ENCODE measurements around the gene ONECUT3.
"Not testable (repeated sequence)": the region's sequence is repeated elsewhere in the genome, so short reads cannot be mapped to it uniquely, and the experiment has no call there.

The ONECUT3 gene

DNA sequence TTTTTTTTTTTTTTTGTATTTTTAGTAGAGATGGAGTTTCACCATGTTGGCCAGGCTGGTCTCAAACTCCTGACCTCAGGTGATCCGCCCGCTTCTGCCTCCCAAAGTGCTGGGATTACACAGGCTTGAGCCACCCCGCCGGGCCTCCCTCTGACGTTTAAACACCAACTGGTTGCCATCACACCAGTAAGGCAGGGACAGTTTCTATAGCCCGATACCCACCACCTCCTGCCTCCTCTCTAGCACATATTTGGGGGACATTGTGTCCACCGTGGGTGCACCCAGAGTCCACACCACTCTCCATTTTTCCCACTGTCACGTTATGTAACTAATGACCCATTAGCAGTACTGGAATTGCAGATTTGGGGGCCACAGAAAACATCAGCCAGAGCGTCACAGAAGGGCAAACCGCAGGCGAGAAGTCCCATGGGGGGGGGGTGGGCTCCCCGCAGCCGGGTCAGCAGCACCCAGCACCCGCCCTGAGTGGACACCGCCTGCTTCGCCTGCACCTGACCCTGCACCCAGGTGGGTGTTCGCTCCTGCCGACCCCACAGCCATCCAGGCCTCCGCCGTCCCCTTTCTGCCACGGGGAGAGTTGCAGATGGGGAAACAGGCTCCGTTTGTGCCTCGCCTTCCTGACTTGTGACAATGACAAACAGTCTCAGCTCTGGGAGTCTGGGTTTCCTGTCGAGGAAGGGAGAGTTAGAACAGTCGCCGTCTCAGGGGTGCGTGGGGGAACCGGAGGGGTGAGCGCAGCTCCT lies 3.6 kb downstream of the ONECUT3 start:
- DNase-seq: no peak

DNA sequence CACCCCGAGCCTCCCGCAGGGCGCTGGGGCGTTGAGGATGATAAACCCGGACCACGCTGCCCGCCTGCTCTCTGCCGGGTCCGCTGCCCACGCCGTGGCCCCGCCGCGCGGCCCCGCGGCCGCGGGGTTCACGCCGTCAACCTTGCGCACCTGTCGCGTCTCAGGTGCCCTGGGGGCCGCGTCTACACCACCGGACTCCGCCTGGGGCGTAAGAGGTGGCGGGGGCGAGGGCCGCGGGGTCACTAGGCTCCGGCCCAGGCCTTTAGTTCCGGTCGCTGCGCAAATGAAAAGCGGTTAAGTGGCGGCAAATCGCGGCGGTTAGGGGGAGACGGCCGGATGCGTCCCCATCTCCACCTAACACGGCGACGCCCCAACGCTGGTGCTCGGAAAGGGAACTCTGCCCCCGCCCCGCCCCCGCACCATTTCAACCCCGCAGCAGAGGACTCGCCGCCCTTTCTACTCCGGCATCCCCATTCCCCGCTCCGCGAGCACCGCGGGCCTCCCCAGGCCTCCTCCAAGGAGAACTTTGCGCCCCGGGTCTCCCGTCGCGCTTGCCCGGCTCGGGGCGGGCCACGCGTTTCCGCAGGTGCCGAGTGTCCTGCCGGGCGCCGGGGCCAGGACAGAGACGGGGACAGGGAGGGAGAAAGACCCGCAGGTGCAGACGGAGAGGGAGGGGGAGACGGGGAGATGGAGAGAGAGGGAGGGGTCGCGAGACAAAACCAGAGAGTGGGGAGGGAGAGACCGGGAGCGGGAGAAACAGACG lies 4.3 kb downstream of the ONECUT3 start:
- no peak for DNase-seq

DNA sequence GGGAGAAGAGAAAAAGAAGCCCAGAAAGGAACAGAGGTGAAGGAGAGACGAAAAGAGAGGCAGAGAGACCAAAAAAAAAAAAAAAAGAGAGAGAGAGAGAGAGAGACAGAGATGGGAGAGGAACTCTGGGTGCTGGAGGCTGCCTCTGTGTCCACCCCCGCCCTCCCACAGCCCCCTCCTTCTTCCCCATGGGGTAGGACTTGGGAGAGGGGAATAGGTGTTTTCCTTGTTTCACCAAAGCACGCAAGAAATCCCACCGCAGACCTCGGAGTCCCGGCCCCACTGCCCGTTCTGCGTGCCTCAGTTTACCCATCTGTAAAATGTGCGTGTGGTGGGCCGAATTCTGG lies 4.9 kb downstream of the ONECUT3 start:
- no peak for DNase-seq

DNA sequence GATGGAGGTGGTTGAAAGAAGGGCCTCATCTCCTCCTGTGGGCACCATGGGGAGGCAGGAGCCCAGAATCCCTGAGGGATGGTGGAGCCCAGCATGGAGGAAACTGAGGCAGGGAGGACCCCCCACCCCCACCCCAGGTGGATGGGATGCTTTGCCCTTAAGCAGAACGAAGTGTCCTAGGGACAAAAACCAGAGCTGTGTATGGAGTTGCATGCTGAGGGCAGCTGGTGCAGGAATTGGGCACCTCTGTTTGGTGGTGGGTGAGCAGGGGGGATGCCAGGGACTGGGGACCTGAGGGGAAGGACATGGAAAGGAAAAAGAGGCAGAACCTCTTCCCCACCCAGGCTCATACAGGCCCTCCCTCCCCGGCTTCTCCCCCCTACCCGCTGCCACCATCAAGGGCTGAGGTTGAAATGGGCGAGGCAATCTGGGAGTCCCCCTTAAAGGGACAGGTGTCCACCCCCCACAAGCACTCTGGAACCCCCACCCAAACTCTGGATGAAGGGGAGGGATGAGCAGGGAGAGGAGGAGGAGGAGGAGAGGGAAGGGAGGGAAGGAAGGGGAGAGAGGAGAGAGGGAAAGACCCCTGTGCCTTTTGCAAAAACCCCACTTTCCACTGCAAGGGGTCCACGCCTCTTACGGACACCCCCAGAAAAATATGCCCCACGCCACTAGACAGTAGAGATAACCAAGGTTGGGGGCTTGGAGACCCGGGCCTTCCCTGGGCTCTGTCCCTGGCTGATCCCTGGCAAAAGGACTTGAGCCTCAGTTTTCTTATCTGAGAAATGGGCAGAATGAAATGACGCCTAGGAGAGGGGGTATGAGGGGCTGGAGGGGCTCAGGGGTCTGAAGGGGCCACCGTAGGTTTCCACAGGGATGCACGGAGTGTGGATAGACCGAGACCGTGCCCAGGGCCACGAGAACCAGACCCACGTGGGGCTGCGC lies 5.9 kb downstream of the ONECUT3 start:
- no peak for DNase-seq

DNA sequence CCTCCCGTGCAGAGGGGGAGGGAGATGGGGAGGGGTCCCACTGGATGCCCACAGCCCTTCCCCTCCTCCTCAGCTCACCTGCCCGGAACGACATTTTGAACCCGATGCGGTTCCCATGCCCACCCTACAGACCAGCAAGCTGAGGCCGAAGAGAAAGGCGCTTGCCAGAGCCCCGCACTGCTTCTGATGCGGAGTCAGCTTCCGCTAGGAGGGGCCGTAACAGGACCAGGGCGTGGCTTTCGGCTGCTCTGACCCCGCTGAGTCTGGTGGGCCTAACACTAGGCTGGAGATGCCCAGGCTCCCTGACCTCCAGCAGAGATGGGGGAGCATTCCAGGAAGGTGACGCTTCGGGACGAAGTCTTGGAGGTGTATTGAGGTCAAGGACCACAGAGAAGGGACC lies 6.7 kb downstream of the ONECUT3 start:
- no peak for DNase-seq

DNA sequence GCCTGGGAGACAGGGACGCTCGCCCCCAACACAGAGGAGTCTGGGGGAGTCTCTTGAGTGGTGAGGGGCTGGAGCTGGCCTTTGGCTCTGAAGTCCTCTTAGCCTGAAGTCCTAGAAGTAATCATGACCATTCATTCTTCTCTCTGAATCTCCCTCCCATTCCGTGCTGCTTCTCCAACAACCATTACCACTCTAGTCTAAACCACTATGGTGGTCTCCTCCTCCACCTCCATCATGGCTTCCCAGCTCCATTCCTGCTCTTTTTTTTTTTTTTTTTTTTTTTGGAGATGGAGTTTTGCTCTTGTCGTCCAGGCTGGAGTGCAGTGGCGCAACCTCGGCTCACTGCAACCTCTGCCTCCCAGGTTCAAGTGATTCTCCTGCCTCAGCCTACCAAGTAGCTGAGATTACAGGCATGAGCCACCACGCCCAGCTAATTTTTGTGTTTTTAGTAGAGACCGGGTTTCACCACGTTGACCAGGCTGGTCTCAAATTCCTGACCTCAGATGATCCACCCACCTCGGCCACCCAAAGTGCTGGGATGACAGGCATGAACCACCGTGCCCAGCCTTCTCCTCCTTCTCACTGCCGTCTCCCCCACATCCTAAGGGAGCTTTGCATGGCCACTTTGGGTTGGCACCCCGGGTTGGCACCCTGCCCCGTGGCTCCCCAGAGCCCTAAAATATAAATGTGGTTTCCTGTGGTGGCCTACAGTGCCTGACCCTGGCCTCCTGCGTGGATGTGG lies 7.7 kb downstream of the ONECUT3 start:
- DNase-seq: not testable (repeated sequence)

DNA sequence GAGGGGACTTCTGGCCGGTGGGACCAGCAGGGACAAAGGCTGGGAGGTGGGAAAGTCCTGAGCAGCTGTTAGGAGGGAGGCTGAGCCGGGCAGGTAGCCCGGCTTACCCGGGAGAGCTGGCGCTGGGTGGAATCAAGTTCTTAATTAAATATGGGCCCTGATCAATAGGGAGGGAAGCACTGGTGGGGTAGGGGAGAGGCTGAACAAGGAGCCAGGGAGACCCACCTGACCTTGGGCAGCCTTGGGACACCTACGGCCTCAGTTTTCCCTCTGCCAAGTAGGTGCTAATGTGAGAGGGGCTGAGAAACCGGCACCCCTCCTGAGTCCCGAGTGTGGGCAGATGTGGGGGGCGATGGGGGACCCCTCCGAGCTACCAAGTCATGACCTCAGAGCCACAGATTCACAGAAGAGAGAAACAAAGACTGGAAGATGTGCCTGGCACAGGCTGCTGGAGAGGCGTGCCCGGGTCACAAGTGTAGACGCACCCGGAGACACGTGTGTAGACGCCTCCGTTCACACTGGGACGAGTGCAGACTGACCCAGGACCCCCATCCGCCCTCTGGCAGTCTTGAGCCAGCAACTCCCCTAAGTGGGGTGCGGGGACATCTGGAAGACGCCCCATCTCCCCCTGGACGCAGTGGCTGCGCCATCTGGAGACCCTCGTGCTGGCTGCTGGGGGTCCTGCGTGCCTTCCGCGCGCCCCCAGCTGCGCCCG lies 8.4 kb downstream of the ONECUT3 start:
- DNase-seq: no peak

DNA sequence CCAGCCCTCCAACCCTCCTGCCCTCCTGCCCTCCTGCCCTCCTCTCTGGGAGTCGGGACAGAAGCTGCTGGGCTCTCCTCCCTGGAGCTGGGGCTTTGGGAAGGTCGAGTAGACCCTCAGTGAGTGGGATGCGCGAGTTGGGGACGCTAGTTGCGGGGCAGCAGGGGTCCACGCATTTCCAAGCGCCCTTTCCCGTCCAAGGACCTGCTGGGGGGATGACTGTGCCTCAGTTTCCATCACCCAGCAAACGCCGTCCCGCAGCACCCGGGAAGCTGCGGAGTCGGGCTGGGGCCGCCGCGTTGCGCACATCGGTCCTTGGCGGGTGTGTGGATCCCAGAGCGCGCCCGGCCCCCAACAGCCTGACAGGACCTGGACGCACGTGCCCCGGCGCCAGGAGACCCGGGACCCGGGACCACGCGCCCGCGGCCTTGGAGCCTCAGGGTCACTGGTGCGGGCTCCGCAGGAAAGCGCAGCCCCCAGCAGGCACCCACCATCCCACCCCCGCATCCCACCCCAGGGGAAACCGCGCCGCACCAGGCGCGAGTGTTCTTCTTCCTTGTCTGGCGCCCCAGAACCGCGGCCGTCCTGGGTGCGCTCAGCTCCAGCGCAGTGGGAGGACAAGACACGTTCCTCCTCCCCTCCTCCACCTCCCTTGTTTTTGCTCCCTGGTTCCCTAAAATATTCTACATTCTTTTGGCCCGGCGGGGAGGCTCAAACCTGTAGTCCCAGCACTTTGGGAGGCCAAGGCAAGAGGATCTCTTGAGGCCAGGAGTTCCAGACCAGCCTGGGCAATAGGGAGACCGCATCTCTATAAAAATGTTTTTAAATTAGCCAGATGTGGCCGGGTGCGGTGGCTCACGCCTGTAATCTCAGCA lies 9.2 kb downstream of the ONECUT3 start:
- no peak for DNase-seq

DNA sequence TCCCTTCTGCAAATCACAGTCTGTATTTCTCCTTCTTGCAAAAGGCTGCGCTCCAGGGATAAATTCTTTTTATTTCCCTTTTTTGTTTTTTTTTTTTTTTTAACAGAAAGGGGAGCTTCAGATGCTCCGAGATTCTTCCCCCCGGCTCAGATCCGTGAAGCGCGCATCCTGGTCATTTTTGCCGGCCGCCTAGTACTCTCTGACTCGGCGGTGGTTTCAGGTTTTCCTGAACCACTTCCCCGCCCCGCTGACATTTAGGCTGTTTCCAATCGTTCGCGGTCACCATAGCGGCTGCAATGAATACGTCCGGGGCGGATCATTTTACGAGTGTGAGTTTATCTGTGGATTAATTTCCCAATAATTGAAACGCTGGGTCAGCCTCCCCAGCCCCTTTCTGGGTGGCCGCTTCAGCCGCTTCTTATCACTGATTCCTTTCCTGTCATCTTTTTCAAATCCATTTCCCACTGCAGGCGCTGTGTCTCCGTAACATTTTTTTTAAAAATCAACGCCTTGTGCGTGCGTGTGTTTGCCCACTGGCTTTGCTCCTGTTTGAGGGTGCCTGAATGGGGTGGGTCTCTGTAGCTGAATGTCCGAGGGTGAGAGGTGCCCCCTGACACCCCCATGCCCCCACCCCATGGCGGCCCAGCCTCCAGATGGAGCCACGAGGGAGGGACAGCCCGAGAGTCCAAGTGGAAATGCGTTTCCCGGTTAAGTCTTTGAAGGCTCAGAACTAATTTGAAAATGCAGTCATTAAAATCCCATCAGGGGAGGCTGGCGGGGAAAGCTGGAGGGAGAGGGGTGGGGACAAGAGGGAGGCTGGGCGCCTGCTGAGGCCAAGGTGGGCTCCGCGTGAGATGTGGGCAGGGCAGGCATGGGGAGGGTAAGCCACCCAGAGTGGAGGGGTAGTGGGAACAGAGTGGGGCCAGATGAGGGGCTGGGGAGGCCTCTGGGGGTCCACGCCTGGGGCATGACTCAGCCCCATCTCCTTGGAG lies 10.6 kb downstream of the ONECUT3 start:
- no peak for DNase-seq

DNA sequence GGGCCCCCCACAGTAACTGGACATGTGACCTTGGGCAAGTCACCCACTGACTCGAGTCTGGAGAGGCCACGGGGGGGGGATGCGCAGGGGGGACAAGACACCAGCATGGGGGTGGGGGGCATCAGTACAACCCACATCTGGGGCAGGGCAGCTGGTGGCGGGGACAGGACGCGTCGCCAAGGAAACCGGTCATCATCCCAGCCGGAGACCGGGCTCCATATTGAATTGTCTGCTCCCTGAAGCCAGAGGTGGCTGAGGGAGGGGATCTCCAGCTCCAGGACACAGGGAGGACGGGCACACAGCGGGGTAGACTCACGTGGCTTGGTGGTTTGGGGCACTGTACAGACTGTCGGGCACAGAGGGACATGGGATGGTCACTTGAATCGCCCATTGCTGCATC lies 11.4 kb downstream of the ONECUT3 start:
- no peak for DNase-seq

DNA sequence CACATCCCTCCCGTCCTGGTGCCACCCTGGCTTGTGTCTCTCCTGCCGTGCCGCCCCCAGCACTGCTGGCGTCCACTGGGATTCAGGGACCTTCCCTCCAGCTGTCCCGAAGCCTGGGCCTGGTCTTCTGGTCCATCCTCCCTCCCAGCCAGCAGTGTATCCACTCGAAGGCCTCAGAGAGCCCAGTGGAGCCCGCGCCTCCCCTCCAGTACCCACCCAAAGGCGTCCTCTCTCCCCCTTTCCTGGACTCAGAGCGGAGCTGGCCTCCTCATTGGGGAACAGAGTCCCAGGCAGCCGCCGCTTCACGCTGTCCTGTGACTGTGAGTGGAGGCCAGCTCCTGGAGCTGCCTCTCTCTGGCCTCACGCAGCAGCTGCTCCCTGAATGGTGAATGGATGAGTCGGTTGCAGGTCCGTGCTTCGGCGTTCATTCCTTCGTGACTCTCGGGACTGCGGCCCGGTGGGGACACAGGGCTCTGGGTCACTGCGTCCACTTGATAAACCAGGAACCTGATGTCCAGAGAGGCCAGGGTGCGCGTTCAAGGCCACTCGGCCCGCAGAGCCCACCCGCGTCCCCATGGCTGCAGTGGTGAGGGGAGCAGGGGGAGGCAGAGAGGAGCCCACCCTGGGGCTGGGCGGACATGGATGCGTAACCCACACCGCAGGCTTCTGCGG lies 12.1 kb downstream of the ONECUT3 start:
- no peak for DNase-seq

DNA sequence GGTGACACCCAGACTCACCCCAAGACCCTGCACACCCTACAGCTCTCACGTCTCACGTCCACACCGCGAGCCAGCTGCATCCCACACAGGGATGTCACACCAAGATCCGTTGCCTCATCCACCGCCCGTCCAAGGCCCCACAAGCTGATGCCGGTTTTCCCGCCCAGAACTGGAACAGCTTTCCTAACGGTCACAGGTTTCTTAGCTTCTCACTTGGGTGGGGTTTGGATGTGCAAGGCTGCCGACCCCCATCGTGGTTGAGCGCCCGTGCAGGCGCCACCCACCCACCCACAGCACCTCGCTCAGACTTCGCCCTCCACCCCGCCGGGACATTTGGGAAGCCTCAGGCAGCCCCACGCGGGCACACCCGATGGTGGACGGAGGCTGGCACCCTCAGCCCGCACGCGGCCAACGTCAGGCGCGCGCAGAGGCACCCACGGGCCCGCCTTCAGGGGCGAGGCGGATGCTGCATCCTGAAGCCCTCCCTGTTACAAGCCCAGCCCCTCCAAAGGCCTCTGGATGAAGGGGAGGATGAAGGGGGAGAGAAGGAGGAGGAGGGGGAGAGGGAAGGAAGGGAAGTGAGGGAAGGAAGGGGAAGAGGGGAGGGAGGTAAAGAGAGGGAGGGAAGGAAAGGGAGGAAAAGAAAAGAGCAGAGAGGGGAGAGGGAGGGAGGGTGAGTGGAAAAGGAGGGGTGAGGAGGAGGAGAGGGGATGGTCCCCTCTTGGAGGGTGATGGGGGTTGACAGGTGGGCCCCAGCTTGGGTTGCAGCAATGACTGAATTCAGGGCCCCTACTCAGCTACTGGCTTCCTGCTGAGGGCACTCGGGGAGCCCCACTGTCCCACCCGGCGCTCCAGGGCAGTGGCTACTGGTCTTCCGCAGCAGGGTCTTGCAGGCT lies 12.8 kb downstream of the ONECUT3 start:
- no peak for DNase-seq

DNA sequence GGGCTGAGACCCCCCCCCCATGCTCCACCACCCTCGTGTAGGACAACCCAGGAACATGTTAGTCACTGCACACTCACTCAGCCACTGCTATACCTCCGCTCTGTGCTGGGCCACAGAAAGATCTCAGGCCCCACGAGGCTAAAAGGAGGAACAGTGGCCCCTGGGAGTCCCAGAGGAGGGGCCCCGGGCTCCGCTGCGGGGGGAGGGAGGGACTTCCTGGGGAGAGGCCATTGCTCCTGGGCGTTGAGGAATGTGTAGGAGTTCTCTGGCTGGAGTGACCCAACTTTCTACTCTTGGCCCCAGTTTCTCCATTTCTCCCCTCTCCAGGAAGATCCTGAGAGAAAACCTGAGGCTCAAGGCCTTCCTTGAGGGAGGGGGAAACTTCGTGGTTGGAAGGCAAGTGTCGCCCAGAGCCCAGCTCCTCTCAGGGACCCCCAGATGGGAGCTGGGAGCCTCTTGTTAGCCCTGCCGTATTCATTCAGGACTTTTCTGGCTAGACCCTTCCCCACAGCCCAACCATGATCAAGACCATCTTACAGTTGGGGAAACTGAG lies 13.6 kb downstream of the ONECUT3 start:
- DNase-seq: no peak

DNA sequence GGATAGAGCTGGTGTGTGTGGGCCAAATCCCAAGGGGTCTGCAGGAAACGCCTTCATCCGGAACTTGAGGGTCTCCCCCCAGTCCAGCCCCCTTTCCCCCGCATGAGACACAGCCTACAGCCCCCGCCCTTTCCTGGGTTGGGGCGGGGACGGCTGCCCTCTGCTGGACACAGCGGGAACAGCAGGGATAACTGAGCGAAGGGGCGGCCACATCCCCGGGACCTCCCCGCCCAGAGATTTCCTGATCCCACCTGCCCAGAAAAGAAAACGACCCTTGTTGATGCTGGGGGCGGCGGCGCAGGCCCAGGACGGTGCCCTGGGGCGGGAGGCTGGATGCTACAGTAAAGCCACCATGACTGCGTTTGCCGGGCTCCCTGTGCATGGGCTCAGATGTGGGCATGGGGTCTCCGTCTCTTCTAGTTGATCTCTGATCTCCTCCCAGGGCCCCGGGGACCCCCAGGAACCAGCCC lies 14.2 kb downstream of the ONECUT3 start:
- peak; percentile 61 for DNase-seq

DNA sequence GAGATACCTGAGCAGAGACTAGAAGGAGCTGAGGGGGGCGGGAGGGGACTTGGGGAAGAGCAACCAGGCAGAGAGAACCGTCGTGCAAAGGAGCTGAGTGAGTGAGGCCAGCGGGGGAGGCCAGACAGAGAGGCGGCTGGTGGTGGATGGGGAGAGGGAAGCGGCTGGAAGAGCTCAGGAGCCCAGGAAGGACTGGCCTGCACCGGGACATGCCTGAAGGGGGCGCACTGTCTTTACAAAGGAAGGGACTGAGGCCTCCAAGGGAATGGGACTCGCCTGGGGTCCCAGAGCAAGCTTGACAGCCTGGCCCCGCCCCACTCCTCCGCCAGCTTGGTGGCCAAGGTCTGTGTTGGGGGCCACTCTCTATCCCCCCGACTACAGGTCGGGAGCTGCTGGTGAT lies 14.9 kb downstream of the ONECUT3 start:
- DNase-seq: no peak

DNA sequence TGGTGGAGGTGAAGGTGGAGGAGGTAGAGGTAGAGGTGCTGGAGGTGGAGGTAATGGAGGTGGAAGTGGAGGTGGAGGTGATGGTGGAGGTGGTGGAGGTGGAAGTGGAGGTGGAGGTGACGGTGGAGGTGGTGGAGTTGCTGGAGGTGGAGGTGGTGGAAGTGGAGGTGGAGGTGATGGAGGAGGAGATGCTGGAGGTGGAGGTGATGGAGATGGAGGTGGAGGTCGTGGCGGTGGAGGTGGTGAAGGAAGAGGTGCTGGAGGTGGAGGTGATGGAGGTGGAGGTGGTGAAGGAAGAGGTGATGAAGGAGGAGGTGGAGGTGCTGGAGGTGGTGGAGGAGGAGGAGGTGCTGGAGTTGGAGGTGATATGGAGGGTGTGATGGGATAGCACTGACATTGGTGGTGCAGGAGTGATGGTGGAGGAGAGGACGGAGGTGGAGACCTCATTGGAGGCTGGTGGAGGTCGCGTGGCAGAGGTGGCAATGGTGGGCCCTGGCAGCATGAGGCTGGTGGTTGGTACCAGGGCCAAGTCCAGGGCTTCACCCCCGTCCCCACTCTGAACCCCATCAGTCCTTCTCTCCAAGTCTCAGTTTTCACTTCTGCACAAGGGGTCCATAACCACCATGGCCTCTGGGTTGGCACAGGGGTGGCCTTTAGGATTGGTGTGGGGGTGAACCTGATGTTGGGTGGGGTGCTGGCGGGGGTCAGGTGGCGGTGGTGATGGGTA lies 15.8 kb downstream of the ONECUT3 start:
- no peak for DNase-seq

DNA sequence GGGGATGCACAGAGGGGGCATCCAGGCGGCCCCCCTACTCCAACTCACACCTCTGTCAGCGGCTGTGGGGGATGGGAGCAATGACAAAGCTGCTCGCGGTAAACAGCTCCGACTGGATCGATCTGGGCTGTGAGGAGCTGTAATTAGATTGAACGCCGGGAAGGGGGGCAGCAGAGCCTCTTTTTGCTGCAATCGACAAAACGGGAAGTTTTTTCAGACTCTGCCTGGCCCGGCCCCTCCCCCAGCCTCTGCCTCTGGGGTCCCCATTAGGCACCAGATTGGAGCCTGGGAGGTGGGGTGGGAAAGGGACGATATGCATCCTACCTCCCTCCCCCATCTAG lies 16.3 kb downstream of the ONECUT3 start:
- no peak for DNase-seq
